Activated naive CD4-positive, alpha-beta T cell treated with anti-CD3 and anti-CD28 coated beads for 36 hours (primary cell): ENCODE results near the gene SH3TC2. TPM values are rescaled to one million over a fixed set of nuclear protein-coding genes. Genes with fewer than 3 reads are reported as not detected.

Source experiments
- CTCF ChIA-PET: fragments of 350-600 bp; sonication (Branson Sonifier 250); formaldehyde crosslinking; loops from one replicate; lab custom pipeline; 2021; ENCODE audit warnings: antibody characterized with exemption; lab: Charles Lee
- DNase-seq: peaks from one replicate; pipeline ENCODE4 v3.0.0-alpha.2; 2020
- H3K27ac Mint-ChIP-seq: one replicate; pipeline ENCODE4 v1.8.0; 2021; ENCODE audit warnings: mild to moderate bottlenecking, mixed read lengths
- H3K27me3 Mint-ChIP-seq: one replicate; pipeline ENCODE4 v1.8.0; 2021; ENCODE audit warnings: low read depth, mixed read lengths
- H3K36me3 Mint-ChIP-seq: one replicate; pipeline ENCODE4 v1.8.0; 2021; ENCODE audit warnings: low read depth, mixed read lengths
- H3K4me1 Mint-ChIP-seq: one replicate; pipeline ENCODE4 v1.8.0; 2021; ENCODE audit warnings: low read depth, mixed read lengths
- H3K4me3 Mint-ChIP-seq: one replicate; pipeline ENCODE4 v1.8.0; 2021; ENCODE audit warnings: mild to moderate bottlenecking, moderate library complexity, mixed read lengths
- H3K9me3 Mint-ChIP-seq: one replicate; pipeline ENCODE4 v1.8.0; 2021; ENCODE audit warnings: mixed read lengths
- intact Hi-C: fragments of 100-400 bp; cut with micrococcal nuclease; formaldehyde crosslinking; loops from one replicate; pipeline ENCODE4 v1.15.1; 2023
- total RNA-seq, 2 experiments: library from RNA; stranded (reverse); gene quantifications; one replicate each; pipeline ENCODE4 v1.2.3, GENCODE V29; 2021

The SH3TC2 gene
- total RNA-seq = not detected

GRCh38 chr5:149063017-149063687 lies at the start of gene SH3TC2:
Gene SH3TC2 (minus strand): TSS chr5:149063062. CDS start chr5:149063022, 40 bp downstream.
- Mint-ChIP-seq H3K4me3 (no peak within 1 kb of the TSS), H3K27ac (no peak within 1 kb of the TSS), H3K9me3 (peaks cover 10% of the 10 kb centered on the region), H3K36me3 (no peaks in the 10 kb centered on the region), H3K27me3 (peaks cover 8% of the 10 kb centered on the region), H3K4me1 (no peaks in the 10 kb centered on the region)
- no peak for DNase-seq
- CTCF ChIA-PET = no interaction called here
- intact Hi-C loops = no loop called here

DNA sequence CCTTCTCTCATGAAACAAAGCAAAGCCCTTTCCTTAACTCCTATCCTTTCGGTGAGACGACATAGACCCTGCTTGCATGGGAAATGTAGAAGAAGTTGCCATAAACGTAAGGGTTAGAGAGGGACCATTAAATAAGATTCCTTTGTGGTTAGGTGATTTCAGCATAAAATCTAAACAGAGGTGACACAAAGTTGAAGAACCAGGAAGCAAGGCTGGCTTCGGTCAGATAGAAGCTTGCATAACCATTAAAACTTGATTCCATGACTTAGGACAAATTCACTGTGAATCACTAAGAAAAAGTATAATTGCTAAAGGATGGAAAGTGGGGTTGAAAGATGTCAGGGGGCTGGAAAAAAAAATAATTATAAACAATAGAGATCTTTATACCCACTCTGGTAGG lies 47.5 kb upstream of the SH3TC2 start:
- no peak overlapping the region for H3K4me3 Mint-ChIP-seq
- H3K4me1 Mint-ChIP-seq = no peaks in the 10 kb centered on the region
- CTCF ChIA-PET = interaction anchor here (1.0 to 1.1 kb wide), 2 partner anchors 155 to 376 kb away, joined by 3 to 4 read pairs; no protein-coding TSS in a partner anchor
- H3K36me3 Mint-ChIP-seq = no peaks in the 10 kb centered on the region
- no peak overlapping the region for H3K27ac Mint-ChIP-seq
- DNase-seq = no peak
- H3K27me3 Mint-ChIP-seq = no peaks in the 10 kb centered on the region
- H3K9me3 Mint-ChIP-seq = no peaks in the 10 kb centered on the region
- intact Hi-C loops = loop anchor here (5.0 to 10.0 kb wide), 4 partner anchors 143 to 928 kb away; partner anchors contain the start of gene ADRB2

DNA sequence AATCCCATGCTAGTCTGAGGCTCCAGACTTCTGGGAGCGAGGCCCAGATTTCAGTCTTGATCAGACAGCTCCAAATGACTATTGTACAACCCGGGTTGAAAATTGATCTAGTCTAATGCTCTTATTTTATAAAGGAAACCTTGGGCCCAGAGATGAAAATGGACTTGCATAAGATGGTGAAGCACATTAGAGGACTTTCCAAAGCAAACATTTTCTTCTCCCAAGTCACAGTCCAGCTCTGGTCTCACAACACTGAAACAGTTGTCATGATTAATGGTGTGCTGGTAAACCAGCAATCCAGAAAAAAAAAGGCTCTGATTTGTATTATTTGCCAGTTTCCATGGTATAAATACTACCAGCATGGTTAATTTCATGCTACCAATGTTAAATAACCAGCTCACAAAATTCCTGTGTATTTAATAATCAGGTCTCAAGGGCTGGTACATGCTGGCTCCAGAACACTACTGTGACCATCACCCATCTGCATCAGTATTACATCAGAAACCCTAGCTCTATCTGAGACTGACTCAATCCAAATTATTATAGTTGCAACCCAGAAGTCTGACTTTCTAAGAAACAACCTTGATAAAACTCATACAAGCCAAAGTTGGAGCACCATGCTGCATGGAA lies 45.9 kb upstream of the SH3TC2 start:
- H3K27ac Mint-ChIP-seq = no peak overlapping the region

DNA sequence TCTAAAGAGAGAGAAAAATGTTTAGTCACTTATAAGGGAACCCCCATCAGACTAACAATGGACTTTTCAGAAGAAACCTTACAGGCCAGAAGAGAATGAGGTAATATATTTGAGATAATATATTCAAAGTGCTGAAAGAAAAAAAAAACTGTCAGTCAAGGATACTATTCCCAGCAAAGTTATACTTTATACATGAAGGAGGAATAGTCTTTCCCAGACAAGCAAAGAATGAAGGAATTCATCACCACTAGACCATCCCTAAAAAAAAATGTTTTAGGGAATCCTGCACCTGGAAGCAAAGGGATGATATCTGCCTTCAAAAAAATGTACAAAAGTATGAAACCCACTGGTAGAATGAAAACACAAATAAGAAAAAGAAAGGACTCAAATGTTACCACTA lies 37.5 kb upstream of the SH3TC2 start:
- CTCF ChIA-PET = interaction anchor here (1.1 kb wide), 1 partner anchor 15 kb away, joined by 3 read pairs; no protein-coding TSS in a partner anchor
- no peak overlapping the region for H3K27ac Mint-ChIP-seq
- intact Hi-C loops = no loop called here
- no peaks in the 10 kb centered on the region for H3K36me3 Mint-ChIP-seq
- H3K9me3 Mint-ChIP-seq = peaks cover 39% of the 10 kb centered on the region
- no peak overlapping the region for H3K4me3 Mint-ChIP-seq
- H3K4me1 Mint-ChIP-seq = no peaks in the 10 kb centered on the region
- no peak for DNase-seq
- H3K27me3 Mint-ChIP-seq = no peaks in the 10 kb centered on the region

More for the DNA sequence above, 45.9 kb upstream of the SH3TC2 start:
- no peaks in the 10 kb centered on the region for H3K27me3 Mint-ChIP-seq
- DNase-seq = no peak
- H3K4me3 Mint-ChIP-seq = no peak overlapping the region
- CTCF ChIA-PET = interaction anchor here (1.1 kb wide), 1 partner anchor 378 kb away, joined by 3 read pairs; no protein-coding TSS in a partner anchor
- H3K9me3 Mint-ChIP-seq = no peaks in the 10 kb centered on the region
- no peaks in the 10 kb centered on the region for H3K4me1 Mint-ChIP-seq
- no peaks in the 10 kb centered on the region for H3K36me3 Mint-ChIP-seq
- intact Hi-C loops = no loop called here

DNA sequence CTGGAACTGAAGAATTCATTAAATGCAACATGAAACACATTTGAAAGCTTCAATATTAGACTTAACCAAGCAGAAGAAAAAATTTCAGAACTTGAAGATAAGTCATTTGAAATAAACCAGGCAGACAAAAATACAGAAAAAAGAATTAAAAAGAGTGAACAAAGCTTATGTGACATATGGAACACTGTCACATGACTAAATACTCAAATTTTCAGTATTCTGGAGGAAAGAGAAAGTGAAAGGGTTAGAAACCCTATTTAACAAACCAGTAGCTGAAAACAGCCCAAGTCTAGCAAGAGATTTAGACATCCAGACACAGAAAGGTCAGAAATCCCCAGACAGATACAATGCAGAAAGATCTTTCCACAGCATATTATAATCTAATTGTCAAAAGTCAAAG lies 37.1 kb upstream of the SH3TC2 start:
- intact Hi-C loops = no loop called here
- H3K36me3 Mint-ChIP-seq = no peaks in the 10 kb centered on the region
- H3K9me3 Mint-ChIP-seq = peaks cover 39% of the 10 kb centered on the region
- H3K4me3 Mint-ChIP-seq = no peak overlapping the region
- no peak overlapping the region for H3K27ac Mint-ChIP-seq
- no peak for DNase-seq
- H3K4me1 Mint-ChIP-seq = no peaks in the 10 kb centered on the region
- peaks cover 1% of the 10 kb centered on the region for H3K27me3 Mint-ChIP-seq
- CTCF ChIA-PET = interaction anchor here (1.1 kb wide), 1 partner anchor 15 kb away, joined by 3 read pairs; no protein-coding TSS in a partner anchor

GRCh38 chr5:149094996-149095395 lies 32.1 kb upstream of the SH3TC2 start:
- peaks cover 29% of the 10 kb centered on the region for H3K9me3 Mint-ChIP-seq
- H3K27me3 Mint-ChIP-seq = peaks cover 9% of the 10 kb centered on the region
- intact Hi-C loops = no loop called here
- no peak for DNase-seq
- no peaks in the 10 kb centered on the region for H3K36me3 Mint-ChIP-seq
- H3K4me3 Mint-ChIP-seq = no peak overlapping the region
- CTCF ChIA-PET = no interaction called here
- H3K27ac Mint-ChIP-seq = no peak overlapping the region
- H3K4me1 Mint-ChIP-seq = no peaks in the 10 kb centered on the region

- CTCF ChIA-PET = no interaction called here
- DNase-seq = no peak
- H3K4me3 Mint-ChIP-seq = no peak overlapping the region
- no peaks in the 10 kb centered on the region for H3K4me1 Mint-ChIP-seq
- H3K36me3 Mint-ChIP-seq = no peaks in the 10 kb centered on the region
- no peak overlapping the region for H3K27ac Mint-ChIP-seq
- H3K27me3 Mint-ChIP-seq = peaks cover 9% of the 10 kb centered on the region
- intact Hi-C loops = no loop called here
- peaks cover 20% of the 10 kb centered on the region for H3K9me3 Mint-ChIP-seq
Measured at GRCh38 chr5:149093625-149094024, 30.8 kb upstream of the SH3TC2 start.

DNA sequence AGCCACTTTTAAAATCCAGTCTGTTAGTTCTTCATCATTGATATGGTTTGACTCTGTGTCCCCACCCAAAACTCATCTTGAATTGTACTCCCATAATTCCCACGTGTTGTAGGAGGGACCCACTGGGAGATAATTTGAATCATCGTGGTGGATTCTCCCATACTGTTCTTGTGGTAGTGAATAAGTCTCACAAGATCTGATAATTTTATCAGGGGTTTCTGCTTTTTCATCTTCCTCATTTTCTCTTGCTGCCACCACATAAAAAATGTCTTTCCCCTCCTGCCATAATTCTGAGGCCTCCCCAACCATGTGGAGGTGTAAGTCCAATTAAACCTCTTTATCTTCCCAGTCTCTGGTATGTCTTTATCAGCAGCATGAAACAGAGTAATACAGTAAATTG lies 26.9 kb upstream of the SH3TC2 start:
- no peak for DNase-seq

DNA sequence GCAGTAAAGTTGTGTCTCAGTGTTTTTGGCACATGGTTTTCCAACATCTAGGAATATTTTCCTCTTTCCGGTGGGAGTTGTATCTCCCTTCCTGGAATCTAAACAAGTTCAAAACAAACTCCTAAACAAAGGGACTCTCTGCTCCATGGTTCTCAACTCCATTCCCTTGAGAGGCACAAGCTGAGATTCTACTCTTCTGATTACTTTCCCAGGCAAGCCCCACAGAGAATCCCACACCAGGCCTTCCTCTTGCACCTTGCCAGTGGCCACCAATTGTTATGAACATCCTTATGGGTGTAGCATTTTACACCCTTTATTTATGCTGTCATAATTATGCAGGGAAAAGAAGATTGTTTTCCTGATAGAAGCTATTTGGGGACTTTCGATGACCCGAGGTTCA lies 25.8 kb upstream of the SH3TC2 start:
- CTCF ChIA-PET = interaction anchor here (0.9 kb wide), 1 partner anchor 24 kb away, joined by 3 read pairs; no protein-coding TSS in a partner anchor
- no peak overlapping the region for H3K27ac Mint-ChIP-seq
- H3K4me1 Mint-ChIP-seq = no peaks in the 10 kb centered on the region

More for the DNA sequence above, 26.9 kb upstream of the SH3TC2 start:
- CTCF ChIA-PET = no interaction called here
- Mint-ChIP-seq H3K27ac (no peak overlapping the region), H3K27me3 (peaks cover 9% of the 10 kb centered on the region), H3K4me3 (no peak overlapping the region), H3K9me3 (no peaks in the 10 kb centered on the region), H3K4me1 (no peaks in the 10 kb centered on the region), H3K36me3 (no peaks in the 10 kb centered on the region)
- intact Hi-C loops = no loop called here

DNA sequence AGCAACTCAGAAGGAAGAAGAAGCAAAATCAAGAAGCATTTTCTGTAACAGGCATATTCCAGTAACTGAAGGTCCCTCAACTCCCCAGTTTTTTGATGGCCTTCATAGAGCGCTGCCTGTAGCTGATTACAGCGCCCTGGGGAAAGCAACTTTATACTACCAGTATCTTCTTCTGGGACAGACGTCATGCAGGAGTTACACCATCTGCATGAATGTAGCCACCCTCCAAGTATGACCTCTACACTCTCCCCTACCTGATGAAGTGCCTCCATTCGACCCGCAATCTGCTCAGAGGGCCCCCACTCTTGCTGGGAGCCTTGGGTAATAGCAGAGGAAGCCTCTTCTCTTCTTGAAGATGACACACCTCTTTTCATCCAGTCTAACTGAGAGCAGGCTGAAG lies 21.0 kb upstream of the SH3TC2 start:
- CTCF ChIA-PET = no interaction called here
- intact Hi-C loops = no loop called here
- no peaks in the 10 kb centered on the region for H3K36me3 Mint-ChIP-seq
- DNase-seq = no peak
- no peak overlapping the region for H3K27ac Mint-ChIP-seq
- no peaks in the 10 kb centered on the region for H3K9me3 Mint-ChIP-seq
- peaks cover 4% of the 10 kb centered on the region for H3K4me1 Mint-ChIP-seq
- peaks cover 2% of the 10 kb centered on the region for H3K27me3 Mint-ChIP-seq
- H3K4me3 Mint-ChIP-seq = no peak overlapping the region

More for the DNA sequence above, 25.8 kb upstream of the SH3TC2 start:
- no peak for DNase-seq
- no peak overlapping the region for H3K4me3 Mint-ChIP-seq
- intact Hi-C loops = no loop called here
- H3K27me3 Mint-ChIP-seq = peaks cover 6% of the 10 kb centered on the region
- H3K9me3 Mint-ChIP-seq = no peaks in the 10 kb centered on the region
- no peaks in the 10 kb centered on the region for H3K36me3 Mint-ChIP-seq

GRCh38 chr5:149082271-149082670 lies 19.4 kb upstream of the SH3TC2 start:
- Mint-ChIP-seq H3K4me1 (peaks cover 4% of the 10 kb centered on the region), H3K27ac (no peak overlapping the region), H3K36me3 (no peaks in the 10 kb centered on the region), H3K9me3 (no peaks in the 10 kb centered on the region), H3K4me3 (no peak overlapping the region), H3K27me3 (peaks cover 2% of the 10 kb centered on the region)
- CTCF ChIA-PET = no interaction called here
- DNase-seq = no peak
- intact Hi-C loops = no loop called here

GRCh38 chr5:149080294-149080693 lies 17.4 kb upstream of the SH3TC2 start:
- Mint-ChIP-seq H3K36me3 (no peaks in the 10 kb centered on the region), H3K9me3 (peaks cover 9% of the 10 kb centered on the region), H3K27me3 (no peaks in the 10 kb centered on the region), H3K4me1 (peaks cover 4% of the 10 kb centered on the region), H3K4me3 (no peak overlapping the region), H3K27ac (no peak overlapping the region)
- CTCF ChIA-PET = no interaction called here
- intact Hi-C loops = no loop called here
- no peak for DNase-seq

GRCh38 chr5:149079883-149080282 lies 17.0 kb upstream of the SH3TC2 start:
- H3K27ac Mint-ChIP-seq = no peak overlapping the region
- H3K9me3 Mint-ChIP-seq = peaks cover 9% of the 10 kb centered on the region
- no peak overlapping the region for H3K4me3 Mint-ChIP-seq
- peaks cover 4% of the 10 kb centered on the region for H3K4me1 Mint-ChIP-seq
- no peaks in the 10 kb centered on the region for H3K27me3 Mint-ChIP-seq
- intact Hi-C loops = no loop called here
- DNase-seq = no peak
- CTCF ChIA-PET = no interaction called here
- H3K36me3 Mint-ChIP-seq = no peaks in the 10 kb centered on the region
